Measurements from ENCODE around the gene CNTN2.

GRCh38 chr1:205003358-205004131 is 39.5 kb upstream of the CNTN2 start:
- TF ChIP-seq CTCF (conservative IDR thresholded peaks at IDR 0.05; ENCODE audit: low read depth, low read length) (no peak), RCOR1 (IDR thresholded peaks at IDR 0.05; ENCODE audit: insufficient replicate concordance, low read length) (no peak), RAD21 (IDR thresholded peaks at IDR 0.05; ENCODE audit: low read length) (no peak), POLR2A (IDR thresholded peaks at IDR 0.05; ENCODE audit: low read depth, low read length) (no peak), ELK1 (IDR thresholded peaks at IDR 0.05; ENCODE audit: borderline replicate concordance, low read depth, low read length) (no peak), USF2 (IDR thresholded peaks at IDR 0.05; ENCODE audit: low read depth, low read length) (no peak), CEBPB (IDR thresholded peaks at IDR 0.05; ENCODE audit: low read depth, low read length) (no peak)
